Activated T-cell treated with anti-CD3 and anti-CD28 coated beads for 24 hours (primary cell): Measurements from ENCODE around the gene PDE9A.

Source experiments
- DNase-seq: peaks from one replicate; pipeline ENCODE4 v3.0.0-alpha.2; 2020; ENCODE audit warnings: low read depth

Gene PDE9A

GRCh38 chr21:42744520-42745445 is 91.4 kb downstream of the PDE9A start:
- DNase-seq = no peak

- DNase-seq = no peak
Observed at GRCh38 chr21:42745511-42746239, 92.3 kb downstream of the PDE9A start.

GRCh38 chr21:42746240-42746592 is 92.8 kb downstream of the PDE9A start:
- no peak for DNase-seq

GRCh38 chr21:42746593-42747275 is 93.3 kb downstream of the PDE9A start:
- DNase-seq = peak; percentile 16

GRCh38 chr21:42747276-42747701 is 93.9 kb downstream of the PDE9A start:
- DNase-seq = no peak

- no peak for DNase-seq
Observed at GRCh38 chr21:42747746-42748351, 94.4 kb downstream of the PDE9A start.

- no peak for DNase-seq
Observed at GRCh38 chr21:42748620-42749176, 95.3 kb downstream of the PDE9A start.

- DNase-seq = no peak
Observed at GRCh38 chr21:42750737-42751530, 97.5 kb downstream of the PDE9A start.

- no peak for DNase-seq
Observed at GRCh38 chr21:42751866-42752265, 98.4 kb downstream of the PDE9A start.

- no peak for DNase-seq
Observed at GRCh38 chr21:42753804-42754203, 100.4 kb downstream of the PDE9A start.

GRCh38 chr21:42754270-42754933 is 101.0 kb downstream of the PDE9A start:
- DNase-seq = no peak

GRCh38 chr21:42755031-42755665 is 101.7 kb downstream of the PDE9A start:
- no peak for DNase-seq

- DNase-seq = no peak
Observed at GRCh38 chr21:42755766-42756579, 102.6 kb downstream of the PDE9A start.

GRCh38 chr21:42756580-42757250 is 103.3 kb downstream of the PDE9A start:
- no peak for DNase-seq

GRCh38 chr21:42757422-42757821 is 104.0 kb downstream of the PDE9A start:
- DNase-seq = no peak

- no peak for DNase-seq
Observed at GRCh38 chr21:42757826-42758655, 104.6 kb downstream of the PDE9A start.

GRCh38 chr21:42758721-42759593 is 105.5 kb downstream of the PDE9A start:
- DNase-seq = no peak
